Measurements from ENCODE around the gene SIRT2.

The SIRT2 gene

GRCh38 chr19:38837656-38838121 lies 61.7 kb downstream of the SIRT2 start:
- Histone ChIP-seq H3K18ac (ENCODE audit: low read depth in 1 of 2, low read length in 2 of 2) (no peak overlapping the region), H2AFZ (ENCODE audit: low read depth, low read length) (no peak overlapping the region), H3K9me3 (ENCODE audit: control insufficient read depth, low read length) (no peaks in the 10 kb centered on the region), H3K27me3 (ENCODE audit: control insufficient read depth in 1 of 2, insufficient read depth in 1 of 2, low read length in 2 of 2) (no peaks in the 10 kb centered on the region), H2BK12ac (ENCODE audit: low read length in 2 of 2) (no peak overlapping the region), H3K36me3 (ENCODE audit: control insufficient read depth in 1 of 2, insufficient read depth in 2 of 2, low read depth in 1 of 2, low read length in 2 of 2) (peaks cover 73 to 77% of the 10 kb centered on the region in 2 experiments), H4K91ac (ENCODE audit: low read length) (no peak overlapping the region), H2BK15ac (ENCODE audit: low read depth, poor library complexity, severe bottlenecking) (no peak overlapping the region), H3K27ac (ENCODE audit: low read length, poor library complexity, severe bottlenecking) (peak overlapping the region; percentile 9), H3K4me3 (ENCODE audit: insufficient read depth in 1 of 2, low read depth in 1 of 2, low read length in 2 of 2) (no peak overlapping the region), H3K79me1 (replicated peaks; ENCODE audit: low read length, poor library complexity, severe bottlenecking) (peaks cover 13% of the 10 kb centered on the region), H3K4me2 (ENCODE audit: low read length, poor library complexity, severe bottlenecking) (no peak overlapping the region), H4K8ac (ENCODE audit: low read length) (no peak overlapping the region), H3K4ac (ENCODE audit: low read depth in 1 of 2, low read length in 2 of 2) (no peak overlapping the region), H3K4me1 (ENCODE audit: control insufficient read depth, insufficient read depth, low read depth, low read length) (peaks cover 11% of the 10 kb centered on the region), H3K23ac (ENCODE audit: low read length in 2 of 2) (no peak overlapping the region), H3K14ac (ENCODE audit: low read length in 2 of 2) (no peak overlapping the region), H2BK5ac (ENCODE audit: low read depth, low read length, poor library complexity, severe bottlenecking) (no peak overlapping the region), H3K9ac (ENCODE audit: low read length) (peak overlapping the region; percentile 8), H2AK5ac (ENCODE audit: low read length, severe bottlenecking) (no peak overlapping the region), H2BK120ac (ENCODE audit: low read depth, low read length) (no peak overlapping the region)
- WGBS = 93% methylated on average over 7 of the region's 7 CpGs
- DNase-seq = no peak

GRCh38 chr19:38836983-38837626 lies 62.3 kb downstream of the SIRT2 start:
- Histone ChIP-seq H3K27me3 (ENCODE audit: control insufficient read depth in 1 of 2, insufficient read depth in 1 of 2, low read length in 2 of 2) (no peaks in the 10 kb centered on the region), H2BK12ac (ENCODE audit: low read length in 2 of 2) (no peak overlapping the region), H3K14ac (ENCODE audit: low read length in 2 of 2) (no peak overlapping the region), H2BK15ac (ENCODE audit: low read depth, poor library complexity, severe bottlenecking) (no peak overlapping the region), H2BK5ac (ENCODE audit: low read depth, low read length, poor library complexity, severe bottlenecking) (no peak overlapping the region), H3K4ac (ENCODE audit: low read depth in 1 of 2, low read length in 2 of 2) (no peak overlapping the region), H3K79me1 (replicated peaks; ENCODE audit: low read length, poor library complexity, severe bottlenecking) (peaks cover 13% of the 10 kb centered on the region), H3K27ac (ENCODE audit: low read length, poor library complexity, severe bottlenecking) (peak overlapping the region; percentile 17), H2AK5ac (ENCODE audit: low read length, severe bottlenecking) (no peak overlapping the region), H3K18ac (ENCODE audit: low read depth in 1 of 2, low read length in 2 of 2) (no peak overlapping the region), H4K91ac (ENCODE audit: low read length) (no peak overlapping the region), H3K36me3 (ENCODE audit: control insufficient read depth in 1 of 2, insufficient read depth in 2 of 2, low read depth in 1 of 2, low read length in 2 of 2) (peaks cover 67 to 71% of the 10 kb centered on the region in 2 experiments), H3K23ac (ENCODE audit: low read length in 2 of 2) (no peak overlapping the region), H2AFZ (ENCODE audit: low read depth, low read length) (no peak overlapping the region), H3K4me1 (ENCODE audit: control insufficient read depth, insufficient read depth, low read depth, low read length) (peaks cover 15% of the 10 kb centered on the region), H3K9me3 (ENCODE audit: control insufficient read depth, low read length) (no peaks in the 10 kb centered on the region), H2BK120ac (ENCODE audit: low read depth, low read length) (no peak overlapping the region), H3K9ac (ENCODE audit: low read length) (no peak overlapping the region), H3K4me3 (ENCODE audit: insufficient read depth in 1 of 2, low read depth in 1 of 2, low read length in 2 of 2) (no peak overlapping the region), H4K8ac (ENCODE audit: low read length) (peak overlapping the region; percentile 7), H3K4me2 (ENCODE audit: low read length, poor library complexity, severe bottlenecking) (no peak overlapping the region)
- no peak for DNase-seq
- 98% methylated on average over 6 of the region's 6 CpGs for WGBS

- Histone ChIP-seq H3K4me1 (ENCODE audit: control insufficient read depth, insufficient read depth, low read depth, low read length) (peaks cover 13% of the 10 kb centered on the region), H3K36me3 (ENCODE audit: control insufficient read depth in 1 of 2, insufficient read depth in 2 of 2, low read depth in 1 of 2, low read length in 2 of 2) (peaks cover 60 to 64% of the 10 kb centered on the region in 2 experiments), H2AK5ac (ENCODE audit: low read length, severe bottlenecking) (no peak overlapping the region), H2BK15ac (ENCODE audit: low read depth, poor library complexity, severe bottlenecking) (no peak overlapping the region), H3K14ac (ENCODE audit: low read length in 2 of 2) (no peak overlapping the region), H2AFZ (ENCODE audit: low read depth, low read length) (no peak overlapping the region), H3K4me3 (ENCODE audit: insufficient read depth in 1 of 2, low read depth in 1 of 2, low read length in 2 of 2) (no peak overlapping the region), H3K9ac (ENCODE audit: low read length) (no peak overlapping the region), H2BK120ac (ENCODE audit: low read depth, low read length) (no peak overlapping the region), H3K23ac (ENCODE audit: low read length in 2 of 2) (no peak overlapping the region), H3K27ac (ENCODE audit: low read length, poor library complexity, severe bottlenecking) (peak overlapping the region; percentile 17), H3K18ac (ENCODE audit: low read depth in 1 of 2, low read length in 2 of 2) (no peak overlapping the region), H3K4me2 (ENCODE audit: low read length, poor library complexity, severe bottlenecking) (no peak overlapping the region), H3K4ac (ENCODE audit: low read depth in 1 of 2, low read length in 2 of 2) (no peak overlapping the region), H4K8ac (ENCODE audit: low read length) (no peak overlapping the region), H3K79me1 (replicated peaks; ENCODE audit: low read length, poor library complexity, severe bottlenecking) (peaks cover 13% of the 10 kb centered on the region), H2BK5ac (ENCODE audit: low read depth, low read length, poor library complexity, severe bottlenecking) (no peak overlapping the region), H4K91ac (ENCODE audit: low read length) (no peak overlapping the region), H3K9me3 (ENCODE audit: control insufficient read depth, low read length) (no peaks in the 10 kb centered on the region), H3K27me3 (ENCODE audit: control insufficient read depth in 1 of 2, insufficient read depth in 1 of 2, low read length in 2 of 2) (no peaks in the 10 kb centered on the region), H2BK12ac (ENCODE audit: low read length in 2 of 2) (no peak overlapping the region)
- 91% methylated on average over 7 of the region's 8 CpGs for WGBS
- DNase-seq = no peak
These were observed 63.0 kb downstream of the SIRT2 start for GRCh38 chr19:38836159-38836982.

- no peak overlapping the region for H2BK15ac ChIP-seq (ENCODE audit: low read depth, poor library complexity, severe bottlenecking)
- H3K23ac ChIP-seq (ENCODE audit: low read length in 2 of 2) = no peak overlapping the region
- H3K4ac ChIP-seq (ENCODE audit: low read depth in 1 of 2, low read length in 2 of 2) = no peak overlapping the region
- H2BK5ac ChIP-seq (ENCODE audit: low read depth, low read length, poor library complexity, severe bottlenecking) = no peak overlapping the region
- H2AK5ac ChIP-seq (ENCODE audit: low read length, severe bottlenecking) = no peak overlapping the region
- no peak overlapping the region for H3K4me2 ChIP-seq (ENCODE audit: low read length, poor library complexity, severe bottlenecking)
- H3K4me3 ChIP-seq (ENCODE audit: insufficient read depth in 1 of 2, low read depth in 1 of 2, low read length in 2 of 2) = no peak overlapping the region
- H3K27ac ChIP-seq (ENCODE audit: low read length, poor library complexity, severe bottlenecking) = no peak overlapping the region
- no peak overlapping the region for H4K8ac ChIP-seq (ENCODE audit: low read length)
- peaks cover 11% of the 10 kb centered on the region for H3K79me1 ChIP-seq (replicated peaks; ENCODE audit: low read length, poor library complexity, severe bottlenecking)
- H3K9me3 ChIP-seq (ENCODE audit: control insufficient read depth, low read length) = no peaks in the 10 kb centered on the region
- no peak overlapping the region for H2BK12ac ChIP-seq (ENCODE audit: low read length in 2 of 2)
- peaks cover 43 to 50% of the 10 kb centered on the region in 2 experiments for H3K36me3 ChIP-seq (ENCODE audit: control insufficient read depth in 1 of 2, insufficient read depth in 2 of 2, low read depth in 1 of 2, low read length in 2 of 2)
- 97% methylated on average over 6 of the region's 6 CpGs for WGBS
- no peak overlapping the region for H2AFZ ChIP-seq (ENCODE audit: low read depth, low read length)
- DNase-seq = no peak
- H3K14ac ChIP-seq (ENCODE audit: low read length in 2 of 2) = no peak overlapping the region
- H4K91ac ChIP-seq (ENCODE audit: low read length) = no peak overlapping the region
- no peak overlapping the region for H3K18ac ChIP-seq (ENCODE audit: low read depth in 1 of 2, low read length in 2 of 2)
- H2BK120ac ChIP-seq (ENCODE audit: low read depth, low read length) = no peak overlapping the region
- H3K27me3 ChIP-seq (ENCODE audit: control insufficient read depth in 1 of 2, insufficient read depth in 1 of 2, low read length in 2 of 2) = no peaks in the 10 kb centered on the region
- H3K9ac ChIP-seq (ENCODE audit: low read length) = no peak overlapping the region
- H3K4me1 ChIP-seq (ENCODE audit: control insufficient read depth, insufficient read depth, low read depth, low read length) = peaks cover 20% of the 10 kb centered on the region
These were observed 64.8 kb downstream of the SIRT2 start for GRCh38 chr19:38834590-38834989.

Measured in mesenchymal stem cell (in vitro differentiated cells and primary cell).